ENCODE data around the gene HPCA.

The HPCA gene

DNA sequence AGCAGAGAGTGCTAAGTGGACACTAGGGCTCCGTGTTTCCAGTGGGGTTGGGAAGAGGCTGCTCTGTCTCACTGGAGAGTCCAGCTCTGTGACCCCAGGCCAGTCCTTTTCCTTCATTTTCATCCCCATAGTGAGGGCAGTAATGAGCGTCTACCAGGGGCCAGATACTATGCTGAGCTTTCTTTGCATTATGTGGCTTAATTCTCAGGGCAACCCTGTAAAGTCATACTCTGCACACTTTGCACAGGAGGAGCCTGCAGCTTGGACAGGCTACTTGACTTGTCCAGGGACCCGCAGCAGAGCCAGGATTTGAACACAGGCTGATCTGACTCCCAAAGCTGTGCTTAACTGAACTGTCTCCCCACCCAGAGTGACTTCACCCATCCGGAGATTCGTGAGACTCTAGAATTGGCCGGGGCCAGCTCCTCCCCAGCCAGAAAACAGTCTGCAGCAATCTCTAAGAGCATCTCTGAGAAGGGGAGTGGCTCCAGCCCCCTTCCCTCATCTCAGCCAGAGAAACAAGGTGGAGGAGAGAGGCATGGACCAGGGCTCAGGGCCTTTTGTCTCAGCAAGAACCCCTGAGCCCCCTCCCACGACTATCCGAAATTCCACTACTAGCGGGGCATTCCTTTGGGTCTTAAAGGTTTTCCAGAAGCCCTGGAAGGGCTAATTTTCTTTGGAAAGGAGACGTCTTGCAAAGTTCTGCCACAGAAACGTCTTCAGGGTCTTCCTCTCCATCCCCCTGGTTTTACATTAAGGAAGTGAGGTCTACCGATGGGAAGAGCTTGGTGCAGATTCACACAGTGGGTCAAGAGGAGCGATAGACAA lies 14.7 kb upstream of the HPCA start:
- no peak for DNase-seq (ENCODE audit: low read depth in 2 of 2)

DNA sequence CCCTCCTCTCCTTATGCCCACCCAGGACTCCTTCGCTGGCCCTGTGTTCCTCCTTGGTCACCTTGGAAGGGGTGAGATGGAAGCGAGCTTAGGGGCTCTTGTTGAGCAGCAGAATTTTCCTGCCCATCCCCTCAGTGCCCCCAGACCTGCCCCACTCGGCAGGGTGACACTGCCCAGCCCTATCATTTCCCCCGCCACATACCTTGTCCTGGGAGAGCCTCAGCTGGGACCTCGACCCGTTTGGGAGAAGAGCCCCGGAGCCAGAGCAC lies 14.2 kb upstream of the HPCA start:
- DNase-seq (ENCODE audit: low read depth in 2 of 2), result no peak

DNA sequence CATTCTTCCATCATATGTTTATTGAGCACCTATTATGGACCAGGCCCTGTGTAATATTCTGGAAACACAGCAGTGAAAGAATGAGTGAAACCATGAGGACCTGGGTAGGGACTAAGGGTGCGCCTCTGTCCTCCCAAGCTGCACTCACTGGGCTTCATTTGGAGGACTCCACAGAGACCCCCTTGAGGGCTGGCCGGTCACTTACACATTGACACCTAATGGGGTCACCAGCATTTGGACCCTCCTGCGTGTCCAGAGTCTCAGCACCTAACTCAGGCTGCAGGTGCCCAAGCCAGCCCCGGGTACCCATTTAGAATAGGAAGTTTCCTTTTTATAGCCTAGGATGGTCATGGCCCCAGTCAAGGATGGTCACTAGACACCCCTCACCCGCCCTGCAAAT lies 12.8 kb upstream of the HPCA start:
- no peak for DNase-seq (ENCODE audit: low read depth in 2 of 2)

DNA sequence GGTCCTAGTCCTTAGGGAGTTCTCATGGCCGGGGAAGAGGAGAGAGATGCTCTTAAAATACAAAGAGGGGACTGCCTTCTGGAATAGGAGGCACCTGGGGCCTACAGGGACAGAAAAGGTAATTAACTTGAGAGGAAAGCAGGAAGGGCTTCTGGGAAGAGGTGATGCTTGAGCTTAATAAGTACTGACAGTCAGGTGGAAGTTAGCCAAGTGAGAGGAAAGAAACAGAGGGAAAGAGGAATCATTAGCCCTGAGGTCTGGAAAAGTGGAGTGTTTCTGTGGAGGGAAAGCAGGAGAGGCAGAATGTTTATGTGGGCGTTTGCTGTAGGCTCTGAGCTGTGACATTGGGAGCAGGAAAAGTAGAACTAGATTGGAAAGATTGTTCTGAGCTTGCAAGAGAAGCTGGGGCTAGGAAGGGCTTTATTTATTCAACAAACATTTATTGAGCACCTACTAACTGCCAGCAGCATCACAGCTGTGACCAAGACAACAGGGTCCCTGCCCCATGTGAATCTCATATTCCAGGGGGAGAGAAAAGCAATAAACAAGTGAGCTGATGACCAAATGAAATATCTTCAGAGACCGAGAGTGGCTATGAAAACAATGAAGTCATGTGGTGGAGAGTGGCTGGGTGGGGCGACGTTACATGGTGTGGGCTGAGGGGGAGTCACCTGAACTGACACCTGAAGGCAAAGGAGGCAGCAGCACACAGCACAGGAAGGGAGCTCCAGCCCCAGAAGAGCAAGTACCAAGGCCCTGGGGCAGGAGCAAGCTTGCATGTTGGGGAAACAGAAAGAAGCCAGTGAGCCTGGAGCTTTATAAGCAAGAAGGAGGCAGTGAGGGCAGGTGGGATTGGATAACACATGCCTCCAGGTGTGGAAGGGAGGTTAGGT lies 11.2 kb upstream of the HPCA start:
- DNase-seq (ENCODE audit: low read depth in 2 of 2), result no peak

DNA sequence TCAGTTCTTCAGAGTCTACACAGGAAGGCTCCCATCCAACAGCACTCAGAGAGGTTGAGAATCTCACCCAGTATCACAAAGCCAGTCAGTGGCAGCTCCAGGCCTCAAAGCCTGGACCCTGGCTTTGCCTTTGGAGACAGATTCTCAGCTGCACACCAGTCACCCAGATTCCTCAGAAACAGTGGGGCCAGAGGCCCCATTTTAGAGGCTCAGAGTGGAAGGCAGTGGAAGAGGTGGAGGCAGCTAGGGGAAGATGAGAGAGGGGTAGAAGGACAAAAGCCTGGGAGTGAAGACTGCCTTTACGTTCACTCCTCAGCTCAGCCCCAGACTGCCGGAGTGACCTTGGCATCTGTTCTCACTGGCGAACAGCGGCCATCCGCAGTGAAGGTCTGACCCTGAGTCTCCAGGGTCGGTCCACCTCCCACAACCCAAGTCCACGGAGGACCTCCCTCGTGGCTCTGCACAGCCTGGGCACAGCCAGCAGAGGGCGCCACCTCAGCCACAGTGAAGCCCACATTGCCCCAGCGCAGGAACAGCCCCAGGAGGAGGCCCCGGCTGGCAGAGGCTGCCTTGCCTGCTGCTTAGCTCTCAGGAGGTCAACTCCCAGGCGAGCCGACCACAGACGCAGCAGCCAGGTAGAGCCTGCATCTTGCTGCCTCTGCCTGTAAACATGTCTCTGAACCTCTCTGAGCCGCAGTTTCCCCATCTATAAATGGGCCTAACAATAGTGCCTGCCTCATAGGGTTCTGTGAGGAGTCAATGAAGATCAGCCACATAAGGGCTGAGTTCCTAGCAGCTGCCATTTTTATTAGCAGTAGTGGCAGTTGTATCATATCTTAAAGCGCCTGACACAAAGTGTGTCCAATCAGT lies 9.7 kb upstream of the HPCA start:
- DNase-seq (ENCODE audit: low read depth in 2 of 2), result no peak

DNA sequence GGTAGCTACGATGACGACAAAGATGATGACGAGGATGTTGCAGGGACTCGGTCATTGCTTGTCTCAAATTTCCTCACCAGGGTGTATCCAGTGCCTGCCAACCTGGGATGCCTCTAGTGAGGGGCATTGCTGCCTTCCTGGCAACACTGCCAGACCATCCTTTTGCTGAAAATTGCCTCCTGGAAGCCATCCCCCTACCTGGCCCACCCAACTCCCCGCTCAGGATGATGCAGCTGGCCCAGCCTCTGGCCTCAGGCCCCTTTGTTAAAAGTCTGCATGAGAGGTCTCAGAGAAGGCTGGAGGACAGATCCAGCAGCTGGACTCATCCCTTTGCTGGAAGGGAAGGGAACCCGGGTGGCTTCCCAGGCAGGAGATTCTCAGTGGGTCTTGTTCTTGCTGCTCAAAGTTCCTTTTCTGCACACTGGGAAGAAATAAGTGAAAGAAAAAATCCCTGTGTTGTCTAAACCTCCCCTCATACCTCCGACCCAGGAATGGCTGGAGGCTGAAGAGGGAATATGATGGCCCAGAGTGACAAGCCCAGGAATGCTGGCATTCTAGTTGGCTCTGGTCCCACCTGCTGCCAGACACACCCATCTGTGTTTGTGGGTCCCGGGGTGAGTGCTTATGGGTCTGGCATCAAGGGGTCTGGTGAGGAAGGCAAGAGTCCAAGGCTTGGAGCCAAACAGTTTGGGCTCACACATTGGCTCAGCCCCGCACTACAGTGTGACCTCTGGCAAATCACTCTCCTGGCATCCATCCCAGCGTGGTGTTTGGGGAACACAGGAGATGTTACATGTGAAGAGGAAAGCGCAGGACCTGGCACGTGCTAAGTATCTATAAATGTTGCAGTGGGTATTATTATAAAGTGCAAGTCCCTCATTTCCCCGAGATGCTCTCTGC lies 8.8 kb upstream of the HPCA start:
- DNase-seq (ENCODE audit: low read depth in 2 of 2), result no peak

DNA sequence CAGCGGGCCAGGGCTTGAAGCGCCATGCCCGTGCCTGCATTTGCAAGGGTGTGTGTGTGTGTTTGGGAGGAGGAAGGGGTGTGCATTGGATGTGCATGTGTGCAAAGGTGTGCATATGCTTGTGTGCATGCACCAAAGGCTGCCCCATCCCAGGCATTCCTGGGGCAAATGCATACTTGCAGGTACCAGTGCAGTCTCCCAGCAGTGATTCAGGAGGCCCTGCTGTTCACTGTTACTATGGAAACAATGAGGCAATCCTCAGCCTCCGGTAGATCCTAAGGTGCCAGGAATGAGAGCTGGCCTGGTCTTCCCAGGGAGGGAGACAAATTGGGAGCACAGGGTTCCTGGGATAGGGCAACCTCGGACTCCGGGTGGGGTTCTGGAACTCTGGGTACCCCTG lies 8.1 kb upstream of the HPCA start:
- DNase-seq (ENCODE audit: low read depth in 2 of 2), result no peak

DNA sequence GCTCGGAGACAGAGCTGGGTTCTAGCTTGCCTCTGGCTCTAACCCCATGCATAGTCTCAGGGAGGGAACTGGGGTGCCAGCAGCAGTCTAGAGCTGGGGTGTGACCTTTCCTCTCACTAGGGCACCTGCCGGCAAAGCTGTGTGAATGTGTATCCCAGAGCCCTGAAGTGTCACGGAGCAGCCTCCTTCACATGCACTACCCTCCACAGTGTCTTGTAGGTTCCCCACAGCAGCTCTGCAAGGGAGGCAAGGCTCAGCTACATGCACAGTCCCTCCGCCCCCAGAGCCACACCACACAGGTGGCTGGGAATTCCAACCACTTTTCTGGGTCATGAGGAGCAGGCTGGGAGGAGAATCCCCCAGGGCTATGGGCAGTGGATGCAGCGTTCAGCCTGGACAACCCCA lies 7.7 kb upstream of the HPCA start:
- no peak for DNase-seq (ENCODE audit: low read depth in 2 of 2)

DNA sequence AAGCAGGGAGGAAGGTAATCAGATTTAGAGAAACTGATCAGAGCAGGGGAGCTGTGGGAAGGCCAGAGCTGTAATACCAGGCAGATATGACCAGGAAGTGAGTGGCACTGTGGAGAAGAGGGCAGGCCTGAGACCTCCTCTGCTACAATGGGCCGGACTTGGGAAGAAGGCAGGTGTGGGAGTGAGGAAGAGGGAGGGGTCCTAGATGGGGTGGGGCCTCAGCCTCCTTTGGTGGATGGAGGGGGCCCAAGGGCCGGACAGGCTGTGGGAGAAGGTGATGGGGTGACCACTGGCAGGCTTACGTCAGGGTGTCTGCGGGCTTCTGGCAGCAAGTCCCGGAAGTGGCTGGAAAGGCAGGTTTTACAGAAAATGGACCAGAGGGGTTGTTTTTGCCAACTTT lies 5.0 kb upstream of the HPCA start:
- DNase-seq (ENCODE audit: low read depth in 2 of 2), result no peak

DNA sequence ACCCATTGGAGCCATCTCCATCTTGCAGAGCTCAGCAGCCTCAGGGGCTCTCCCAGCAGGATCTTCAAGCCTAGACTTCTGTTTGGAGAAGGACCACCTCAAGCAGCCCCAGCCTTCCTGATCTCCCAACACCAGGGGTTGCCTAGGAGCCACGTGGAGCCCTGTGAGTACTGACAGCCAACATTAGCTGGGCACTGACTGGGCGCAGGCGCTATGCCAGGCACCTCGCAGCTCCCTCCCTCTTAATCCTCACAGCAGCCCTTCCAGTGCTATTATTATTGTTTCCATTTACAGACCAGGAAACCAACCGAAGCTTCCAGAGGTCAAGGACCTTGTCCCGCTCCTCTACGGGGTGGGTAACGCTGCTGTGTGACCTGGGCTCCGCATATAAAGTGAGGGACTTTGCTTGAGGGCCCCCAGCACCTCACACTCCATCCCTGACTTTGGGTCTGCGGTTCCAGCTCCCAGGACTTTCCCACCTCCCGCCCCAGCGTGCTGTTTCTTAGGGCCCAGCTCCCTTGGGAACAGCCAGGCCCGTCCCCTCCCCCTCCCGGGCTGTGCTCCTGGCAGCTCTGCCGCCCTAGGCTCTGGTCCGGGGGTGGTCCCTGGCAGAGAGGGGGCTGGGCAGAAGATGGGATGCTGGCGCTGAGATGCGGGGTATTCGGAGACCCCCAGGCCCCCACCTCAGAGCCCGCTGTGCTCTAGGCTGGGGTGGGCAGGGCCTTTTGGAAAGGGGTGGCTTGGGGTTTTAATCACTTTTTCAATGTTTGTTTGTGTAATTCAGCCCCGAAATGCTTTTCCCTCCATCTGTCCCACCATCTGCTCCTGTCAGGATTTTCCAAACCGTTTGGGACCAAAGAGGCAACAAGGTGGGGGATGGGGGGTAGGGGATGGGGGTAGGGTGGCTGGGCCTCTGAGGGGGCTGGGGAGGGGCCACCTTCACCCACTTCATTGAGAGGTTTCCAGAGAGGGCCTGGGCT lies 4.1 kb upstream of the HPCA start:
- DNase-seq (ENCODE audit: low read depth in 2 of 2), result no peak

DNA sequence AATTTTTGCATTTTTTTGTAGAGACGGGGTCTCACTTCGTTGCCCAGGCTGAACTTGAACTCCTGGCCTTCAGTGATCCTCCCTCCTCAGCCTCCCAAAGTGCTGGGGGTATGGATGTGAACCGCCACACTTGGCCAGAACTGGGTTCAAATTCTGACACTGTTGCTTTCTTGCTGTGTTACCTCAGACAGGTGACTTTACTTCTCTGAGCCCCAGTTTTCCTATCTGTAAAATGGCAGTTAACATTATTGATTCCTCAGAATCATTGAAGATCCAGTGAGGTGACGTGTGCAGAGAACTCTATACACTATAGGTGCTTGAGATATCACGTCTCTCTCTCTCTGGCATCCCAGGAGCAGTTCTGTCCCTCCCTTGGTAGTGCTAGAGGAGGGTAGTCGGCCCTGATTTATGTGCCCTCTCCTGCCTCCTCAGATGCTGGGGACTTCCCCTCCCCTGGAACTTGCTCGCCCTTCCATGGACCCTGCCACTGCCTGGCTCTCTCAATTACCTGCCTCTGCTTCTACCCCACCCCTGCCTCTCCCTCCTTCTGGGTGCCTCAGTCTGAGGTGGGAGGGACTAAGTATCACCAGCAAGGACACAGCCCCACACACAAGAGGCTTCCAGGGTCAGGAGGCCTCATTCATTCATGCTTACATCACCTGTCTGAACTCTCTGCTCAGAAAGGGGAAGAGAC lies 2.8 kb upstream of the HPCA start:
- DNase-seq (ENCODE audit: low read depth in 2 of 2), result no peak

DNA sequence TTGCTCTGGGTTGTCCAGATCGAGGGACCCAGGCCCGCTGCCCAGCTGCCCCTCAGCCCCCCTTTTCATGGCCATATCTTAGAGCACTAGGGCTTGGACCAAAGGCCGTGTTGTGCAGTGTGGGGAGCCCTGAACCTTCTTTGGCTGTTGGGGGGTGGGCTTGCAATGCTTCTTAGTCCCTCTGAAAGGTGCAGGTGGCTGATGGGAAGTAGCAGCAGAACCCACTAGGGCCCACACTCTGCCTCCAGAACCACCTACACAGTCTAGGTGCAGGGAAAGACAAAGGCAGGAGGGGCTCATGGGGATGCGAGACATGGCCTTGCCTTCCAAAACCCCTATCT lies 2.3 kb upstream of the HPCA start:
- no peak for DNase-seq (ENCODE audit: low read depth in 2 of 2)

DNA sequence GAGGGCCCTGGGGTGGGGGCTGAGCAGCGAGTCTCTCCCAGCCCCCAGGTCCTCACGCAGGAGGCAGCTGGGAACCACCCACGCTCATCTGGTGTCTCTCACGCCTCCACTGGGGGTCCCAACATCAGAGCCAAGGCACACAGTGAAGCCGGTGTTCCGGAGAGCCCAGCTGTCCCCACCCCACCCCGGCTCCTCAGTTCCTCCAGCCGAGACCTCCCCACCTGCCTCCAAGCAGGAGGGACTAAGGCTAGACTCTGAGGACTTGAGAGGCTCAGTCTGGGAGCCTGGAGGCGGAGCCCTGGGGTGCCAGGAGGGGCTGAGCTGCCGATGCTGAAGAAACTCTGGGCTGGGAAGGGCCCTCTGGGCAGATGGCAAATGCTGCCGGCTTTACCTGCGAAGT lies 1.6 kb upstream of the HPCA start:
- no peak for DNase-seq (ENCODE audit: low read depth in 2 of 2)

DNA sequence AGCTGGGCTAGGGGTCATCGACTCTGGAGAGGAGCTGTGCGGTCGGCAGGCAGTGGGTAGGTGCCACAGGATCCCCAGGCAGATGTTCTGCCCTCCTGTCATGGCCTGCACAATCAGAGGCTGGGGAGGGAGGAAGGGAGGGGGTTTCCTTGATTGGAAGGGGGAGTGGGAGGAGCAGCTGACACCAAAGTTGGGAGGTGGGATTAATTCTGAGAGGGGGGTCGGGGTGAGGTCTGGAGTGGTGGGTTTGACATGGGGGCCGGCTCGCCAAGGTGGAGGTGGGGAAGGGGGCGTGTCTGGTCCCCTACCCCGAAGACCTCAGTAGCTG lies 651 bp upstream of the HPCA start:
- no peak for DNase-seq (ENCODE audit: low read depth in 2 of 2)

DNA sequence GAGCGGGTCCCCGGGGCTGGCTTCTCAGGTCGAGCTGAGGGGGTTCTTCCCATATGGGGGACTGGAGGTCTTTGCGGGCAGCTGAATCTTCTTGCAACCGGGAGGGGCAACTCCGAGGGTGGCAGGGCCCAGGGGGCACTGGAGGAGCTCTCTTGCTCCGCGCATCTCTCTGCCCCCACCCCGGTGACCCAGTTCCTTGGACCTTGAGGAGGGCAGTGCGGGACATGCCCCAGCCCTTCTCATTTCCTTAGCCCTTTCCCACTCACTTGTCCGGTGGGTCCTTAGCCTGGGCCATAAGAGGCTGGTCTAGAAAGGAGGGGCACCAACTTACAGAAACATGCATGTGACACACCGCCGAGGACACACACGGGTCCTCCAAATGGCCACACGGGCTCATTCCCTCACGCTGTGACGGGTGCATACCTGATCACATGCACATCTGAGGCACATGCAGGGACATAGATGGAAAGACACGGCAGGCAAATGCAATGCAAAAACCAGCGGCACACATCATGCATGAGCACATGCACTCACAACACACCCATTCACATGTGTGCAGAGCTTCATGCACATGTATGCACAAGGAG lies 630 bp downstream of the HPCA start:
- no peak for DNase-seq (ENCODE audit: low read depth in 2 of 2)

DNA sequence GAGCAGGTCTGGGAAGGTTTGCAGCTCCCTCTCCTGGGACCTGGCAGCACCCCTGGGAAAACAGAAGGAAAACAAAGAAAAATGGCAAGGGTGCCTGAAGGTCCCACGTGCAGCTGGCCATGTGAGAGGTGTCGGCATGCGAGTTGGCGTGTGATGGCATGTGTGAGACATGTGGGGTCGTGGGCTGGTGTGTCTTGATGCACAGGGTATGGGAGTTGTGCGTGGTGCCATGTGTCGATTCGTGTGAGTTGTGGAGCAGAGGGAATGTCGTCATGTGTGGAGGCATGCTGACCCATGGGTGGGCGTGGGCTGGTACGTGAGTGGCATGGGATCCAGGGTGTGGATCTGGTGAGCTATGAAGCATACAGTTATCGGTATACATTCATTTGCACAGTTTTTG lies 1.3 kb downstream of the HPCA start:
- DNase-seq (ENCODE audit: low read depth in 2 of 2), result no peak

DNA sequence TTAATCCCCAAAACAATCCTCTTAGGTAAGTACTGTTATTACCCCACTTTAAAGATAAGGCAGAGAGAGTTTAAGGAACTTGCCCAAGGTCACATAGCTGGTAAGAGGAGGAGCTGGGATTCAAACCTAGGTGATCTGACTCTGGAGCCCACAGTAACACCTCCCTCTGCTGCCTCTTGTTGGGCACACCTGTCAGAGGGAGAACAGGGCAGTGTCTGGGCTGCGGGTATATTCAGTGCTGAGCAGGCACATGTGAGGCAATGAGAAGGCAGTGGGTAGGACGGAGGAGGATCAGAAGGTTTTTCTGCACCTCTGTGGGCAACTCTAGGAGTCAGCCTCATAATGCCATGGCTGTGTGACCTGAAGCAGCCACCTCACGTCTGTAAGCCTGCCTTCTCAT lies 1.8 kb downstream of the HPCA start:
- DNase-seq (ENCODE audit: low read depth in 2 of 2), result no peak

DNA sequence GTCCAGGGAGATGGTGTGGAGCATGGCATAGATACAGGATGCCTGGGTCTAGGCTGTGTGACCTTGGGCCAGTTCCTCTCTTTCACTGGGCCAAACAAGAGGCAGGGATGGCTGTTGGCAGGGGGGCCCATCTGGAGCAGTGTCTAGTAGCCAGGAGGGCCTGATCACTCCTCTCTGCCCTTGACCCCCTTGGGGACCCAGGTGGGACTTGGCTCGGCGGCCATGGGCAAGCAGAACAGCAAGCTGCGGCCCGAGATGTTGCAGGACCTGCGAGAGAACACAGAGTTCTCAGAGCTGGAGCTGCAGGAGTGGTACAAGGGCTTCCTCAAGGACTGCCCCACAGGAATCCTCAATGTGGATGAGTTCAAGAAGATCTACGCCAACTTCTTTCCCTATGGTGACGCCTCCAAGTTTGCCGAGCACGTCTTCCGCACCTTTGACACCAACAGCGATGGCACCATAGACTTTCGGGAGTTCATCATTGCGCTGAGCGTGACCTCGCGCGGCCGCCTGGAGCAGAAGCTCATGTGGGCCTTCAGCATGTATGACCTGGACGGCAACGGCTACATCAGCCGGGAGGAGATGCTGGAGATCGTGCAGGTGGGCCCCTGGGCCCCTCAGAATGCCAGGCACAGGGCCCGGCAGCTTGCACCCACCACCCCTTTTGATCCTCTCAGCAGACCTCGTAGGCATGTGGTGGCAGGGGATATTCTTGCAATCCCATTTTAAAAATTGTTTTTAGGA lies 2.6 kb downstream of the HPCA start:
- no peak for DNase-seq (ENCODE audit: low read depth in 2 of 2)
